ENCODE results near the gene CEP104. TPM values are rescaled to one million over a fixed set of nuclear protein-coding genes. Genes with fewer than 3 reads are reported as not detected.

The CEP104 gene
- total and polyA plus RNA-seq, 9 of the 15 experiments (the other 6 are each of a cell fraction or from before 2014, with no cell fraction given): 11.2 to 63.4 (median 42.6) TPM

- TF ChIP-seq ZNF609 (CRISPR knock-in tag; IDR thresholded peaks at IDR 0.05; ENCODE audit: borderline replicate concordance) (no peak), RFX5 (IDR thresholded peaks at IDR 0.05; ENCODE audit: low read depth, low read length) (no peak), POLR2B (IDR thresholded peaks at IDR 0.05; ENCODE audit: low read depth, partially characterized antibody) (no peak), CEBPB (tag; IDR thresholded peaks at IDR 0.05) (no peak), ATF4 (CRISPR knock-in tag; IDR thresholded peaks at IDR 0.05) (no peak), HCFC1 (IDR thresholded peaks at IDR 0.05; ENCODE audit: low read depth, low read length) (no peak), IRF1 (CRISPR knock-in tag; IDR thresholded peaks at IDR 0.05; ENCODE audit: borderline replicate concordance) (no peak), DMBX1 (CRISPR knock-in tag; IDR thresholded peaks at IDR 0.05; ENCODE audit: borderline replicate concordance) (no peak), ZNF584 (CRISPR knock-in tag; IDR thresholded peaks at IDR 0.05; ENCODE audit: low read depth) (no peak), STAT5A (IDR thresholded peaks at IDR 0.05; ENCODE audit: borderline replicate concordance, low read length) (no peak), RFX7 (CRISPR knock-in tag; IDR thresholded peaks at IDR 0.05) (no peak), GTF2B (IDR thresholded peaks at IDR 0.05; ENCODE audit: extremely low read depth, insufficient read length) (no peak)
Observed at GRCh38 chr1:3895279-3895950, 38.4 kb upstream of the CEP104 start (continued).
